Neural cell (in vitro differentiated cells): ENCODE results near the gene IRF4. TPM values are rescaled to one million over a fixed set of nuclear protein-coding genes. Genes with fewer than 3 reads are reported as not detected.

Source experiments
- H2AFZ ChIP-seq: fragments of 200-600, 300-800 bp; sonication (generic), shearing (Covaris generic); 2 replicates; pipeline ENCODE4 v1.6.0; 2014; ENCODE audit warnings: low read depth, mild to moderate bottlenecking, antibody characterized with exemption, low read length, moderate library complexity
- H3F3A ChIP-seq: fragments of 200-600 bp; shearing (Covaris generic); 2 replicates; pipeline ENCODE4 v1.6.1; 2016; ENCODE audit warnings: mild to moderate bottlenecking, moderate library complexity, mixed read lengths, antibody characterized with exemption, low read length; ENCODE audit not compliant: insufficient read depth, poor library complexity, severe bottlenecking
- H3K27ac ChIP-seq: fragments of 200-600, 300-800 bp; sonication (generic), shearing (Covaris generic); 2 replicates; pipeline ENCODE4 v1.5.1; 2014; ENCODE audit warnings: mild to moderate bottlenecking, low read length, moderate library complexity
- H3K27me3 ChIP-seq: fragments of 300-800, 200-600 bp; sonication (generic), shearing (Covaris generic); 2 replicates; pipeline ENCODE4 v1.6.0; 2014; ENCODE audit warnings: mild to moderate bottlenecking, low read depth, low read length, moderate library complexity; ENCODE audit not compliant: insufficient read depth
- H3K36me3 ChIP-seq: fragments of 300-800, 200-600 bp; sonication (generic), shearing (Covaris generic); 2 replicates; pipeline ENCODE4 v1.5.1; 2014; ENCODE audit warnings: mild to moderate bottlenecking, antibody characterized with exemption, low read length, moderate library complexity; ENCODE audit not compliant: insufficient read depth
- H3K4me2 ChIP-seq: fragments of 300-800, 200-600 bp; sonication (generic), shearing (Covaris generic); 2 replicates; pipeline ENCODE4 v1.6.0; 2014; ENCODE audit warnings: mild to moderate bottlenecking, low read length
- H3K4me3 ChIP-seq: fragments of 300-800, 200-600 bp; sonication (generic), shearing (Covaris generic); 2 replicates; pipeline ENCODE4 v1.5.1; 2014; ENCODE audit warnings: mild to moderate bottlenecking, low read length, moderate library complexity
- H3K79me2 ChIP-seq: fragments of 200-600 bp; shearing (Covaris generic); replicated peaks from 2 replicates; pipeline ENCODE4 v1.6.0; 2014; ENCODE audit warnings: mild to moderate bottlenecking, low read length, moderate library complexity; ENCODE audit not compliant: insufficient read depth
- H3K9ac ChIP-seq: fragments of 300-800, 200-600 bp; sonication (generic), shearing (Covaris generic); 2 replicates; pipeline ENCODE4 v1.6.1; 2016; ENCODE audit warnings: mild to moderate bottlenecking, low read length, mixed read lengths
- H3K9me2 ChIP-seq: fragments of 200-600 bp; shearing (Covaris generic); 2 replicates; pipeline ENCODE4 v1.6.1; 2016; ENCODE audit warnings: mild to moderate bottlenecking, low read length, mixed read lengths; ENCODE audit not compliant: insufficient read depth
- H3K9me3 ChIP-seq: fragments of 200-600, 300-800 bp; sonication (generic), shearing (Covaris generic); 2 replicates; pipeline ENCODE4 v1.6.1; 2016; ENCODE audit warnings: mild to moderate bottlenecking, mixed run types, low read length, moderate library complexity, mixed read lengths
- H4K20me1 ChIP-seq: fragments of 200-600 bp; shearing (Covaris generic); 2 replicates; pipeline ENCODE4 v1.6.1; 2016; ENCODE audit warnings: mild to moderate bottlenecking, mixed run types; ENCODE audit not compliant: insufficient read depth
- EP300 ChIP-seq: fragments of 450-650 bp; conservative IDR thresholded peaks from 2 replicates; pipeline ENCODE4 v1.6.1; 2014; ENCODE audit warnings: antibody characterized with exemption, mild to moderate bottlenecking, moderate library complexity; ENCODE audit not compliant: poor library complexity, severe bottlenecking
- EZH2 ChIP-seq: fragments of 200-600, 300-800 bp; shearing (Covaris generic), sonication (generic); IDR thresholded peaks from 2 replicates; pipeline ENCODE4 v1.6.1; 2014; ENCODE audit warnings: antibody characterized with exemption, low read length, borderline replicate concordance, mild to moderate bottlenecking; ENCODE audit not compliant: insufficient read depth, poor library complexity, severe bottlenecking
- MXI1 ChIP-seq: fragments of 450-650 bp; conservative IDR thresholded peaks from 2 replicates; pipeline ENCODE4 v1.6.1; 2014; ENCODE audit warnings: antibody characterized with exemption, mild to moderate bottlenecking; ENCODE audit not compliant: poor library complexity, severe bottlenecking
- POLR2AphosphoS5 ChIP-seq: IDR thresholded peaks from 2 replicates; pipeline ENCODE4 v1.6.1; 2012
- RAD21 ChIP-seq: fragments of 450-650 bp; conservative IDR thresholded peaks from 2 replicates; pipeline ENCODE4 v1.6.1; 2014; ENCODE audit warnings: antibody characterized with exemption, mild to moderate bottlenecking, moderate library complexity
- SMC3 ChIP-seq: fragments of 450-650 bp; conservative IDR thresholded peaks from 2 replicates; pipeline ENCODE4 v1.6.1; 2014; ENCODE audit warnings: antibody characterized with exemption, mild to moderate bottlenecking, moderate library complexity; ENCODE audit not compliant: poor library complexity
- TAF1 ChIP-seq: IDR thresholded peaks from 2 replicates; pipeline ENCODE4 v1.6.1; 2012; ENCODE audit warnings: low read depth
- polyA plus RNA-seq: library from polyadenylated mRNA; depleted of rRNA; stranded (reverse); fragments of >200 nt; gene quantifications from 2 replicates; pipeline ENCODE4 v1.2.3, GENCODE V29; 2014
- TF ChIP-seq, protein P1 (sequence below): IDR thresholded peaks from 2 replicates; pipeline ENCODE4 v1.6.1; 2012; ENCODE audit warnings: borderline replicate concordance
- TF ChIP-seq, protein P2 (sequence below): fragments of 450-650 bp; IDR thresholded peaks from 2 replicates; pipeline ENCODE4 v1.5.1; 2014; ENCODE audit warnings: antibody characterized with exemption, mild to moderate bottlenecking, moderate library complexity; ENCODE audit not compliant: poor library complexity, severe bottlenecking

Gene IRF4
- polyA plus RNA-seq, 1 donor from 2014 or later, result 0.05 TPM

DNA sequence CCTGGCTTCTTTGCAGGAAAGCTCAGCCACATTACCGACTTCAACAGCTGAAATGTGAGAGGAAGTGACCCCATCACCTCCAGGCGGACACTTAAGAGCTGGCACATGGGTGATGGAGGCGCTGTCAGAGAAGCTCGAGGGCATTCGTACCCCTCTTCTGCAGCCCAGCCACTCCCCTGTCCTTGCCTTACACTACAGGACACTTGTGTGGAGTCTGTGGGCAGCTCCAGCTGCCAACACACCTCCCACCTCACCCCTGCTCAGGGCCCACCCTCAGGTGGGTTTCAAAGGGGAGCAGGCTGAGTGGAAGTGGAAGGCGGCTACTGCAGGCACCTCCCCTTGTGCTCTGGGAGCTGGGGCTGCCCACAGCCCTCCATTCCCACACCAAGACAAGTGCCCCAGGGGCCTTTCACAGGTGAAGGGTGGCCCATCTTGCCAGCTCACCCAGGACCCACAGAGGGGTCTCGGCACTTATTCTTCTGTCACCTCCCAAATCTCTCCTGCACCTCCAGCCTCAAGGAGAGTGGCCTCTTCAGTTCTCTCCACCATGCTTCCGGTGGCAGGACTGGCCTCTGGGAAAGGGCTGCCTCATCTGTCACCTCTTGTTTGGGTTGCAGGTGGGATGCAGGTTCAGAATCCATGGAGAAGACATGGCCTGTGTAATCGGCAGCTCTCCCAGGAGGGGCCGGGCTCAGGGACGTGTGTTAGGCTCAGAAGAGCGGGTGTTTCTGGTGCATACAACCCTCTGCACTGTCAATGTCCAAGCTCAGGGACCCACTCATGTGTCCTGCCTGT, 49.8 kb downstream of the IRF4 start:
- H4K20me1 ChIP-seq, result no peaks in the 10 kb centered on the region
- no peak overlapping the region for H3K4me3 ChIP-seq
- no peak overlapping the region for H2AFZ ChIP-seq
- no peaks in the 10 kb centered on the region for H3K9me3 ChIP-seq
- TF ChIP-seq EP300, result no peak
- TF ChIP-seq, protein P1, sequence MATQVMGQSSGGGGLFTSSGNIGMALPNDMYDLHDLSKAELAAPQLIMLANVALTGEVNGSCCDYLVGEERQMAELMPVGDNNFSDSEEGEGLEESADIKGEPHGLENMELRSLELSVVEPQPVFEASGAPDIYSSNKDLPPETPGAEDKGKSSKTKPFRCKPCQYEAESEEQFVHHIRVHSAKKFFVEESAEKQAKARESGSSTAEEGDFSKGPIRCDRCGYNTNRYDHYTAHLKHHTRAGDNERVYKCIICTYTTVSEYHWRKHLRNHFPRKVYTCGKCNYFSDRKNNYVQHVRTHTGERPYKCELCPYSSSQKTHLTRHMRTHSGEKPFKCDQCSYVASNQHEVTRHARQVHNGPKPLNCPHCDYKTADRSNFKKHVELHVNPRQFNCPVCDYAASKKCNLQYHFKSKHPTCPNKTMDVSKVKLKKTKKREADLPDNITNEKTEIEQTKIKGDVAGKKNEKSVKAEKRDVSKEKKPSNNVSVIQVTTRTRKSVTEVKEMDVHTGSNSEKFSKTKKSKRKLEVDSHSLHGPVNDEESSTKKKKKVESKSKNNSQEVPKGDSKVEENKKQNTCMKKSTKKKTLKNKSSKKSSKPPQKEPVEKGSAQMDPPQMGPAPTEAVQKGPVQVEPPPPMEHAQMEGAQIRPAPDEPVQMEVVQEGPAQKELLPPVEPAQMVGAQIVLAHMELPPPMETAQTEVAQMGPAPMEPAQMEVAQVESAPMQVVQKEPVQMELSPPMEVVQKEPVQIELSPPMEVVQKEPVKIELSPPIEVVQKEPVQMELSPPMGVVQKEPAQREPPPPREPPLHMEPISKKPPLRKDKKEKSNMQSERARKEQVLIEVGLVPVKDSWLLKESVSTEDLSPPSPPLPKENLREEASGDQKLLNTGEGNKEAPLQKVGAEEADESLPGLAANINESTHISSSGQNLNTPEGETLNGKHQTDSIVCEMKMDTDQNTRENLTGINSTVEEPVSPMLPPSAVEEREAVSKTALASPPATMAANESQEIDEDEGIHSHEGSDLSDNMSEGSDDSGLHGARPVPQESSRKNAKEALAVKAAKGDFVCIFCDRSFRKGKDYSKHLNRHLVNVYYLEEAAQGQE, result no peak
- no peak for TF ChIP-seq EZH2
- TF ChIP-seq, protein P2, sequence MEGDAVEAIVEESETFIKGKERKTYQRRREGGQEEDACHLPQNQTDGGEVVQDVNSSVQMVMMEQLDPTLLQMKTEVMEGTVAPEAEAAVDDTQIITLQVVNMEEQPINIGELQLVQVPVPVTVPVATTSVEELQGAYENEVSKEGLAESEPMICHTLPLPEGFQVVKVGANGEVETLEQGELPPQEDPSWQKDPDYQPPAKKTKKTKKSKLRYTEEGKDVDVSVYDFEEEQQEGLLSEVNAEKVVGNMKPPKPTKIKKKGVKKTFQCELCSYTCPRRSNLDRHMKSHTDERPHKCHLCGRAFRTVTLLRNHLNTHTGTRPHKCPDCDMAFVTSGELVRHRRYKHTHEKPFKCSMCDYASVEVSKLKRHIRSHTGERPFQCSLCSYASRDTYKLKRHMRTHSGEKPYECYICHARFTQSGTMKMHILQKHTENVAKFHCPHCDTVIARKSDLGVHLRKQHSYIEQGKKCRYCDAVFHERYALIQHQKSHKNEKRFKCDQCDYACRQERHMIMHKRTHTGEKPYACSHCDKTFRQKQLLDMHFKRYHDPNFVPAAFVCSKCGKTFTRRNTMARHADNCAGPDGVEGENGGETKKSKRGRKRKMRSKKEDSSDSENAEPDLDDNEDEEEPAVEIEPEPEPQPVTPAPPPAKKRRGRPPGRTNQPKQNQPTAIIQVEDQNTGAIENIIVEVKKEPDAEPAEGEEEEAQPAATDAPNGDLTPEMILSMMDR, result no peak
- TF ChIP-seq SMC3, result no peak
- no peak for TF ChIP-seq RAD21
- no peak for TF ChIP-seq POLR2AphosphoS5
- no peak for TF ChIP-seq MXI1
- no peak for TF ChIP-seq TAF1
- no peak overlapping the region for H3K27ac ChIP-seq
- H3K9me2 ChIP-seq, result no peaks in the 10 kb centered on the region
- H3K4me2 ChIP-seq, result no peak overlapping the region
- H3K9ac ChIP-seq, result no peak overlapping the region
- no peaks in the 10 kb centered on the region for H3K79me2 ChIP-seq
- no peaks in the 10 kb centered on the region for H3F3A ChIP-seq
- no peaks in the 10 kb centered on the region for H3K36me3 ChIP-seq
- H3K27me3 ChIP-seq, result no peaks in the 10 kb centered on the region

DNA sequence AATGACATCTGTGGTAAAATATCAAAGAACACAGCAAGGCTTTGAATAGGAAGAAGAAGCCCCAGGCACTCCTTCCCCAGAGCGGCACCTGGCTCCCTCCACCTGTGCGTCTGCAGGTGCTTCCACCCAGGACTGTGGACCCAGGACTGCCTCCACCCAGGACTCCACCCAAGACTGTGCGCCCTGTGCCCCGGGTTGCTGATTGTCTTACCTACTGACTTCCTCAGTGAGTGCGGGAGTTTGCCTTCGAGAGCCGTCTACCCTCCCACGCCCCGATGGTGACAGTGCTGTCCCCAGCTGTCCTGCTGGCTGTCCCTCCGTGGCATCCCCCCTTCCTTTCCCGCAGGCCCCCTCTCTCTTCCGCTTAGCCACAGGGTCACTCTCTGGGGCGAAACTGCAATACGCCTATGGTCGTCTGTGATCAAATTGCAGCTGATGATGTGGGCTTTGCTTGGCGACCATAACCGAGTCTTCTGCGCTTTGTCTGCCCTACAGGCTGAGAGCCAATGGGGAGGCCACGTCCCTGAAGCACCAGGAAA, 52.1 kb downstream of the IRF4 start:
- TF ChIP-seq EZH2 (no peak), SMC3 (no peak), TAF1 (no peak), POLR2AphosphoS5 (no peak), MXI1 (no peak), EP300 (no peak), RAD21 (no peak)
- TF ChIP-seq, protein P1, result no peak
- TF ChIP-seq, protein P2, result no peak
- Histone ChIP-seq H2AFZ (no peak overlapping the region), H3K27ac (no peak overlapping the region), H3K79me2 (no peaks in the 10 kb centered on the region), H3F3A (no peaks in the 10 kb centered on the region), H4K20me1 (no peaks in the 10 kb centered on the region), H3K4me3 (no peak overlapping the region), H3K9me2 (no peaks in the 10 kb centered on the region), H3K9me3 (no peaks in the 10 kb centered on the region), H3K4me2 (no peak overlapping the region), H3K9ac (no peak overlapping the region), H3K27me3 (no peaks in the 10 kb centered on the region), H3K36me3 (no peaks in the 10 kb centered on the region)
